GM19099 (cell line): ENCODE measurements around the gene ZG16.

Experiments used
- POLR2A ChIP-seq: IDR thresholded peaks from 3 replicates; pipeline ENCODE4 v1.6.1; 2011; ENCODE audit warnings: low read depth; ENCODE audit not compliant: insufficient read length; ENCODE audit errors: extremely low read depth

Gene ZG16

DNA sequence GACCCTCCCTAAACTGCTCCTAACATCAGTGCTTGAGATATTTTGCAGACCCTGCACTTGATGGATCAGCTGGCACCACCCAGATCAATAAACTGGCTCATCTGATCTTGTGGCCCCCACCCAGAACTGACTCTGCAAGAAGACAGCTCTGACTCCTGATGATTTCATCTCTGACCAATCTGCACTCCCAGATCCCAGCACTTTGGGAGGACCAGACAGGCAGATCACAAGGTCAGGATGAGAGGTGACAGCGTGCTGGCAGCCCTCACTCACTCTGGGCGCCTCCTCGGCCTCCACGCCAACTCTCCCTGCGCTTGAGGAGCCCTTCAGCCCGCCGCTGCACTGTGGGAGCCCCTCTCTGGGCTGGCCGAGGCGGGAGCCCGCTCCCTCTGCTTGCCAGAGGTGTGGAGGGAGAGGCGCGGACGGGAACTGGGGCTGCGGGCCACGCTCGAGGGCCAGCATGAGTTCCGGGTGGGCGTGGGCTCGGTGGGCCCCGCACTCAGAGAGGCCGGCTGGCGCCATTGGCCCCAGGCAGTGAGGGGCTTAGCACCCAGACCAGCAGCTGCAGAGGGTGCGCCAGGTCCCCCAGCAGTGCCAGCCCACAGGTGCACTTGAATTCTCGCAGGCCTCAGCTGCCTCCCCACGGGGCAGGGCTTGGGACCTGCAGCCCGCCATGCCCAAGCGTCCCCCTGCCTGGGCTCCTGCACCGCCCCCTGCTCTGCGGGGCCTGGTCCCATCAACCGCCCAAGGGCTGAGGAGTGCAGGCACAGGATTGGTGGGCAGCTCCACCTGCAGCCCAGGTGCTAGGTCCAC, 29.9 kb upstream of the ZG16 start:
- TF ChIP-seq POLR2A, result no peak

DNA sequence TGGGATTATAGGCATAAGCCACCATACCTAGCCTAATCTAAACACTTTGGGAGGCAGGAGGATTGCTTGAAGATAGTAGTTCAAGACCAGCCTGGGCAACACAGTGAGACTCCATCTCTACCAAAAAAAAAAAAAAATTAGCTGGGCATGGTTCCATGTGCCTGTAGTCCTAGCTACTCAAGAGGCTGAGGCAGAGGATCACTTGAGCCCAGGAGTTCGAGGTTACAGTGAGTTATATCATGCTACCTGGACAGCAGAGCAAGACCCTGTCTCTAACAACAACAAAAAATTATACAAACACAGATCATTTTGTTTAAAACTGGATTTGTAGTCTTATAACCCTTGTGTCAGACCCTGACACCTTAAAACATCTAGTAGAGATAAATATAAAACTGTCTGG, 24.5 kb upstream of the ZG16 start:
- no peak for TF ChIP-seq POLR2A

DNA sequence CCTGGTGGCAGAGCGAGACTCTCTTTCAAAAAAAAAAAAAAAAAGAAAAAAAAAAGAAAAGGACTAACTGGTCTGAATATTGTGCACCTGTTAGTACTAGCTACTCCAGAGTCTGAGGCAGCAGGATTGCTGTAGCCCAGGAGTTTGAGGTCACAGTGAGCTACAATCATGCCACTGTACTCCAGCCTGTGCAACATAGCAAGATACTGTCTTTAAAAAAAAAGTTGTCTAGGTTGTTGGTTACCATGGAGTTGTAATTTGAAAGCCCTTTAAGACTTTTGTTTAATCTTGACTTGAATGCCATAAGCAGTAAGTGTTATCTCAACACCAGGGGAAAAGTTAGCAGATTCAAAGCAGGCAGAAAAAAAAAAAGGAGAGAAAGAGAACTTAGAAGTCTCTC, 21.4 kb upstream of the ZG16 start:
- no peak for TF ChIP-seq POLR2A

DNA sequence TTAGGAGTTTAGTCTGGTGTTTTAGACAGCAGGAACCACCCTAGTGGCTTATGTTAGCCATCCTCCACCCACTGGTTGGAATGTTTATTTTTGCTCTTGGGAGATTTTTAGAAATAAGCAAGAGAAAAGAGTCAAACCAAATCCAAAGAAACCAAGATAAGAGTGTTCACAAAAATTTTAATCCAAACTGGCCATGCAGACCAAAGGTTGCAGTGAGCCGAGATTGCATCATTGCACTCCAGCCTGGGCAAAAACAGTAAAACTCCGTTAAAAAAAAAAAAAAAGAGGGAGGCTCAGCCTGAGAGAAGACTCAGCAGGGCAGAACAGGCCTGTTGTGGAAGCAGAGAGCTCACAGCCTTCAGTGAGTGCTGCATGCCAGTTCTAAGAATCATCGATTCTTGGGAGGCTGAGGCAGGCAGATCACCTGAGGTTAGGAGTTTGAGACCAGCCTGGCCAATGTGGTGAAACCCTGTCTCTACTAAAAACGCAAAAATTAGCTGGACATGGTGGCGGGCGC, 20.0 kb upstream of the ZG16 start:
- no peak for TF ChIP-seq POLR2A

DNA sequence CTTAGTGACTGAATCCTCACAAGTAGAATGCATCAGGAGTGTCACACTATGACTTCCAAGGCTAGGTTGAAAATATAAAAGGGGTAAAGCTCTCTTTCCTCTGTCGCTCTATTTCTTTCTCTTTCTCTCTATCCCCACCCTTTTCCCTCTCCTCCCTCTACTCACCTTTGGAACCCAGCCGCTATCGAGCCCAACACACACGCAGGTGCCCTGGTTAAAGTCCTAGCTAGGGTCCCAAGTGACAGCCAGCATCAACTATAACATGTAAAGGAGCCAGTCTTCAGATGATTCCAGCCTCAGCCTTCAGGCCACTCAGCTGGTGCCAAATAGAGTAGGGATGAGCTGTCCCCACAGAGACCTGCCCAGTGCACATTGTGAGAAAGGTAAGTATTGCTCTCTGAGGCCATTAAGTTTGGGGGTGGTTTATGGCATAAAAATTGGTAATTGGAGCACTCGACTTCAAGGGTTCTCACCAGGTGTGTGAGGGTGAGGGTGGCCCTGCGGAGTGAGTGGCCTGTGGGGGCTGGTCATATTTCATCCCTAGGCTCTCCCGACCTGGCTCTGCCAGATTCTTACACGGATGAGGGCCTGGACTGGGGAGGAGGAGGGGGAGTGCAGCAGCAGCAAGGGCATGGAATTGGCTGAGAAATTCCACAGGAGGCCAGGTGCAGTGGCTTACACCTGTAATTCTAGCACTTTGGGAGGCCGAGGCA, 17.3 kb upstream of the ZG16 start:
- no peak for TF ChIP-seq POLR2A

DNA sequence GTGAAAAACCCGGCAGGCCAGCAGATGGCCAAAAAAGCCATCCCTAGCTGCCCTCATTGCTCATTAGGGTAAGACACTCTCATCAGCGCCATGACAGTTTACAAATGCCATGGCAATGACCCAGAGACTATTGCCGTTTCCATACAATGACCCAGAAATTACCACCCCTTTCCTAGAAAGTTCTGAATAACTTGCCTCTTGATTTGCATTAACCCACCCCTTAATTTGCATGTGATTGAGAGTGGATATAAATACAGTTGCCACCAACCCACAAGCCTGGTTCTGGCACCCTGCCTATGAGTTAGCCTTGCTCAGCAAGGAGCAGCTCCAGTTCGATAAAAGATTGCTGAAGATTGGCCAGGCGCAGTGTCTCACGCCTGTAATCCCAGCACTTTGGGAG, 16.2 kb upstream of the ZG16 start:
- TF ChIP-seq POLR2A, result no peak

DNA sequence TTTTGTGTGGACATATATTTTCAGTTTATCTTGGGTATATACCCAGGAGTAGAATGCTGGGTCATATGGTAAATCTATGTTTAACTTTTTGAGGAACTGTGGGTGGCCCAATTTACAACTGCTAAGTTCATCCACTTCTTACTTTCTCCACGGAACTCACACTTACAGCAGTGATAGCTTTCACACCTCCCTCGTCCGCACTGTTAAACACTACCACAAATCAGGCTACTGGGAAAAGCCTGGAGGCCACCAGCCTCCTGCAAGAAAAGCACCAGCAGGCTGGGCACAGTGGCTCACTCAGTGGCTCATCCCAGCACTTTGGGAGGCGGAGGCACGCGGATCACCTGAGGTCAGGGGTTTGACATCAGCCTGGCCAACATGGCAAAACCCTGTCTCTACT, 14.7 kb upstream of the ZG16 start:
- no peak for TF ChIP-seq POLR2A

DNA sequence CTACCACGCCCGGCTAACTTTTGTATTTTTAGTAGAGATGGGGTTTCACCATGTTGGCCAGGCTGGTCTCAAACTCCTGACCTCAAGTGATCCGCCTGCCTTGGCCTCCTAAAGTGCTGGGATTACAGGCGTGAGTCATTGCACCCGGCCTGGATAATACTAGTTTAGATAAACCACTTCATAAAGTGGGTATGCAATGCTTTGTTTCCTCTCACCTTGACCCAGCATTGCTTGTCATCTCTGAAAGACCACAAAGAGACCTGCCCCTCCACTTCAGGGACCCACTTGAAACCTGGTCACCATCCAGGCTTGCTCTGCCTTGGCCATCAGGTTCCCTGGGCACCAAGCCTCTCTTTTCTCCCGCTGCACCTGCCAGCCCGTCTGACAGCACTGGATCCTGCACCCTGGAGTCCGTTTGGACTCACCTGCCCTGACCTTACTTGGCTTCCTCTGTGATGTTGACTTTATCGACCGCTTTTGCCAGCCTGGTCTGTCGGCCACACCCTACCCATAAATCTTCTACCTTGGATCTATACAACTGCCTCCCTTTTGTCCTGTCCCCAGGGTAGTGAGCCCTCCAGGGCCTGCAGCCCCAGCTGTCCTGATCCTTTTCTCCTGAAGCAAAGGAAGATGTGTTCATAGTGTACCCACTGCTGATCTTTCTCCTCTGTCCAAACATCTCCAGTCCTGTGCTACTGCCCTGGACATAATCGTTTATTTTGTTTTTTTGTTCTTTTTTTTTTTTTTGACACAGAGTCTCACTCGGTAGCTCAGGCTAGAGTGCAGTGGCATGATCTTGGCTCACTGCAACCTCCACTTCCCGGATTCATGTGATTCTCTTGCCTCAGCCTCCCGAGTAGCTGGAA, 12.7 kb upstream of the ZG16 start:
- no peak for TF ChIP-seq POLR2A

DNA sequence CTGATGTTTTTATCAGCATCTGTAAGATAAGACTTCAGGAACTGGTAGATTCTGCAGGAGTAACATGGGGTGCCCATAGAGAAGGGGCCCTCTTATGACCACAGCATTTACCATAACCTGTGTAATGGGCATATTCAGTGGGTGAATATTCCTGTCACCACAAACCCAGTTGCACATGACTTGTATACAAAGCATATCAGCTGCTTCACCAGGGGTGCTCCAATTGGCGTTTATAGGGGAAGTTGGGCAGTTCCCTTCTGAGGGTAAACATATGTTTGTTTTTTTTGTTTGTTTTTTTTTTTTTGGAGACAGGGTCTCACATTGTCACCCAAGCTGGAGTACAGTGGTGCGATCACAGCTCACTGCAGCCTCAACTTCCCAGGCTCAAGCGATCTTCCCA, 11.5 kb upstream of the ZG16 start:
- TF ChIP-seq POLR2A, result no peak

DNA sequence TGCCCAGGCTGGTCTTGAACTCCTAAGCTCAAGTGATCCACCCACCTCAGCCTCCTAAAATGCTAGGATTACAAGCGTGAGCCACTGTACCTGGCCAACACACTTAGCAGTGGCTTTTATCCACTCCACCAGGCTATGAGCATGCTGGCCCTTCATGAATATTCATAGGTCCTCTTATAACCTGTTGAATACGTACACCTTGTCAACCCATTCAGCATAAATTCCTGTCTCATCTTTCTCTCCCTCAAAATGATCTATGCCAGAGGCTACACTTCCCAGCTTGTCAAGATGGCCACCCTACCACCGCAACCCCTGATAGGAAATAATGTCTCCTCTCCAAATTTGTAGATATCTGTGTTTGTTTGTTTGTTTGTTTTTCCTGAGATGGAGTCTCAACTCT, 11.0 kb upstream of the ZG16 start:
- no peak for TF ChIP-seq POLR2A

DNA sequence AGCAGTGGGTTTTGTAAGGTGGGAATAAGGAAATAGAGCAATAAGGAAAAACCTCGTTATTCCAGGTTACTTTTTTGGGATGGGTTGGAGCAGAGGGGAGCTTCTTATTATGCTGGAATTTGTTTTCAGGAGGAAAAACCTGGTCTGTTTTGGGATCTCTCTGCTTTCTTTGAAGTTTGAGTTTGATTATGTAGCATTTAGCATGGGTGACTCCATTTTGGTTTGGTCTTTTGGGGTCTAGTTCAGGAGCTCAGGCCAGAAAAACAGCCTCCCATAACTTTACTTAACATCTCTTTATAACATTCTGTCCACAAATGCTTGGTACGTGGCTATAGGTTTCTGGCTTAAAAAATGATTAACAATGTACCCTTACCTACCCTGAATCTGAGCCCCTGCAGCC, 8.5 kb upstream of the ZG16 start:
- TF ChIP-seq POLR2A, result no peak

DNA sequence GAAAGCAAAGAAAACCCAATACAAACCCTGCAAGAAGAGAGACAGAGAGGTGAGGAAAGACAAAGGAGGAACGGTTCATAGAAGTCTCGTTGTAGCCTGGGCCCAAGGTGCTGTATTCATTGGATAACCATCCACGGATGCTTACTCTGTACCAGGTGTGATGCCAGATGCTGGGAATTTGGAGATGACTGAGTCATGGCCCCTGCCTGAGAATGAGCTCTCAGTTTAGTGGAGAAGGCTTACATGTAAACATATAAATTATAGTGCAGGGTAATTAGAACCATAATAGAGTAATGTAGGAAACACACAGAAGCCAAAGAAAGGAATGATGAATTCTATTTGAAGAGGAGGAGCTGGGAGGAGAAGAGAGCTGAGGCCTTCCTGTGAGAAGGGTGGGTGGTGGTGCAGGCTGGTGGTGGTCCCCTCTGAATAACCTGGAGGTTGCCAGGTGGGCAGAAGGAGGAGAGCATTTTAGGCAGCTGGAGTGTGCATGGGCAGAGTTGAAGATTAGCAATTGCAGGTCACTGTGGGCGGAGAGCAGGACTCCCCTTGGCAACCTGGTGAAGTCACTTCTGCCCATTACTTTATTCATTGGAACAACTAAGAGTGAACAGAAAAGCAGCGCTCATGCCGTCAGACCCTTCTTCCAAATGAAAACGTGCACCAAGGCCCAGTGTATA, 7.7 kb upstream of the ZG16 start:
- TF ChIP-seq POLR2A, result no peak

DNA sequence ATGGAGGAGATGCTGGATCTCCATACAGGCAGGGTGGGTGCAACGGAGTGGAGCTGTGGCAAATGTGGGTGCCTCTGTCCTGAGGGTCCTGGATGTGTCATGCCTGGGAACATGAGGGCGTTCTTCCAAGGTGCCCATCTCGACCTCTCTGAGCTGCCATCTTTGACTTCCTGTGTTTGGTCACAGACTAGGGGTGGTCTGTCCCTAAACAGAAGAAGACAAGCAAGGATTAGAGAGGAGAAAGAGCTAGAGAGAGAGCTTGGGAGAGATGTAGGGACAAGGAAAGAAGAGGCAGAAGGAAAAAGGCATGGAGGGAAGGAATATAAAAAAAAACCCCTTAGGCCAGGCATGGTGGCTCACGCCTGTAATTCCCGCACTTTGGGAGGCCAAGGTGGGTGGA, 3.3 kb upstream of the ZG16 start:
- TF ChIP-seq POLR2A, result no peak

DNA sequence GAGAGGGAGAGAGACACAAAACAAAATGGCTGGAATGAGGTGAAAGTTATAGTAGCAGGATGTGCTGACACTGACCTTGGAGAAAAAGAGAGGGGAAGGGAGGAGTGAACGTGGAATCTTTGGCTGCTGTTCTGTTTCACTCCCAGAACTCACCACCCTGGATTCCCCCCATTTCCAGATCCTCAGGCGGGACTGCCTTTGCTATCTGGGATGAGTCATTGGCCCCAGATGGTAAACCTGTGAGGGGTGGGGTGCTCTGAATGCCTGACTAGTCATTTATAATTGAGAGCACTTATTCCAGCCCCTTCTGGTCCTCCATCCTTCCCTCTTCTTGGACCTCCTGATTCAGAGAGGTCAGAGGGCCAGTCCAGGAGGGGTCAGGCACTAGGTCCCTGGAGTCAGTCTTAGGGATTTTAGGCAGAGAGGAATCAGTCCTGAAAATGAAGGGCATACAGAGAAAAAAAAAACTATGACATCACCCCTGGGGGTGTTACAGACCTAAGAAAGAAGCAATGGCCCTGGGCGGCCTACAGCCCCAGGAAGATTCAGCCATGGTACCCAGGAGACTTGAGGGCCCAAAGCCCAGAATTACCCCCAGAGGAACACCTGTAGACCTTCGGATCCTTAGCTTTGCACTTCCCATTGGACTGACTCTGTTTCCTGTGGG, 2.2 kb upstream of the ZG16 start:
- TF ChIP-seq POLR2A, result no peak
